Measurements from ENCODE around the gene ERCC8. TPM values are rescaled to one million over a fixed set of nuclear protein-coding genes. Genes with fewer than 3 reads are reported as not detected.

ERCC8 gene
- total and polyA plus RNA-seq, 2 of the 8 experiments (the other 6 are each of a cell fraction or from before 2014, with no cell fraction given), result 17.3 TPM

DNA sequence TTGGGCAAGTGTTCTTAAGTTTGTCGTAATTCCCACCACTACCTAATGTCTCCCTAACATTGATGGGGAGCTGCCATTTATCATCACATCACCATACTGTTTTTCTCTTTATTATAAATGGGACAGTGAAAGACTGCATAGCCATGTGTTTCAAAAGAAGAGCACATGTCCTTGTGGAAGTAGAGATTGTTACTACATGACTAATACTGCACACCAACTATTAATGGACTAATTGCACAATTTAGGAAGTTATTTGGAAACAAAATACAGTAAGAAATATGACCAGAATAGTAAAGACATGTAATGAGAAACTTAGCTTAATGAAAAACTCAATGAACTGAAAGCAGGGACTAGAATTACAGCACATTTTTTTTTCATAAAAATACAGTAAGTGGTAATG lies 88.8 kb downstream of the ERCC8 start:
- FAIRE-seq (no peak), DNase-seq (ENCODE audit: low read depth in 1 of 2, low spot score in 2 of 2) (no peak)
- H2BK120ac ChIP-seq (replicated peaks; ENCODE audit: low read depth, low read length), result no peak overlapping the region
- H3K27me3 ChIP-seq (replicated peaks in 1 of 4; ENCODE audit: control insufficient read depth in 3 of 4, extremely low read depth in 1 of 4, insufficient read depth in 3 of 4, low read length in 3 of 4), result no peaks in the 10 kb centered on the region
- H3K4ac ChIP-seq (replicated peaks; ENCODE audit: insufficient read length, low read depth, low read length), result no peak overlapping the region
- H3K9me3 ChIP-seq (ENCODE audit: insufficient read depth in 2 of 2, low read depth in 1 of 2, low read length in 1 of 2), result peaks cover 0 to 8% of the 10 kb centered on the region in 2 experiments; a peak in 1 of 4 replicates
- H2AFZ ChIP-seq (ENCODE audit: low read length), result no peak overlapping the region
- no peak overlapping the region for H2AK5ac ChIP-seq (ENCODE audit: low read depth, low read length)
- H3K36me3 ChIP-seq (ENCODE audit: control insufficient read depth in 2 of 4, insufficient read depth in 4 of 4, low read length in 3 of 4), result no peaks in the 10 kb centered on the region
- H3K23ac ChIP-seq (ENCODE audit: insufficient read length), result no peak overlapping the region
- H2BK12ac ChIP-seq (ENCODE audit: low read depth, low read length), result no peak overlapping the region
- H3K56ac ChIP-seq (replicated peaks; ENCODE audit: insufficient read length, low read depth, low read length), result no peak overlapping the region
- no peaks in the 10 kb centered on the region for H3K79me2 ChIP-seq (ENCODE audit: control insufficient read depth in 1 of 2, insufficient read depth in 2 of 2, low read length in 2 of 2)
- H2BK20ac ChIP-seq (ENCODE audit: low read length), result no peak overlapping the region
- H4K20me1 ChIP-seq (replicated peaks in 1 of 2; ENCODE audit: control insufficient read depth in 1 of 2, insufficient read depth in 2 of 2, low read length in 2 of 2), result no peaks in the 10 kb centered on the region
- H4K8ac ChIP-seq (ENCODE audit: extremely low read depth, insufficient read depth, low read length), result no peak overlapping the region
- H4K5ac ChIP-seq (ENCODE audit: insufficient read length, low read depth, low read length), result no peak overlapping the region
- H3K14ac ChIP-seq (ENCODE audit: insufficient read length), result no peak overlapping the region
- H3K18ac ChIP-seq (ENCODE audit: extremely low read depth, low read length), result no peak overlapping the region
- 96% methylated on average over 1 of the region's 1 CpG; no CpG with 5 or more reads in 1 of the 2 experiments for WGBS, 2 experiments (ENCODE audit: extremely low coverage in 1 of 2, insufficient coverage in 1 of 2, insufficient read length in 1 of 2, insufficient replicate concordance in 2 of 2, low coverage in 1 of 2, low lambda C conversion rate in 2 of 2, missing lambda C conversion rate in 1 of 2)
- TF ChIP-seq CTBP2 (IDR thresholded peaks at IDR 0.05; ENCODE audit: borderline replicate concordance, insufficient read depth, insufficient read length, low read length) (no peak), TEAD4 (IDR thresholded peaks at IDR 0.05; ENCODE audit: low read depth, low read length) (no peak)
- TF ChIP-seq, protein P1, sequence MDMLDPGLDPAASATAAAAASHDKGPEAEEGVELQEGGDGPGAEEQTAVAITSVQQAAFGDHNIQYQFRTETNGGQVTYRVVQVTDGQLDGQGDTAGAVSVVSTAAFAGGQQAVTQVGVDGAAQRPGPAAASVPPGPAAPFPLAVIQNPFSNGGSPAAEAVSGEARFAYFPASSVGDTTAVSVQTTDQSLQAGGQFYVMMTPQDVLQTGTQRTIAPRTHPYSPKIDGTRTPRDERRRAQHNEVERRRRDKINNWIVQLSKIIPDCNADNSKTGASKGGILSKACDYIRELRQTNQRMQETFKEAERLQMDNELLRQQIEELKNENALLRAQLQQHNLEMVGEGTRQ (IDR thresholded peaks at IDR 0.05; ENCODE audit: low read length), result no peak
- TF ChIP-seq, protein P2, sequence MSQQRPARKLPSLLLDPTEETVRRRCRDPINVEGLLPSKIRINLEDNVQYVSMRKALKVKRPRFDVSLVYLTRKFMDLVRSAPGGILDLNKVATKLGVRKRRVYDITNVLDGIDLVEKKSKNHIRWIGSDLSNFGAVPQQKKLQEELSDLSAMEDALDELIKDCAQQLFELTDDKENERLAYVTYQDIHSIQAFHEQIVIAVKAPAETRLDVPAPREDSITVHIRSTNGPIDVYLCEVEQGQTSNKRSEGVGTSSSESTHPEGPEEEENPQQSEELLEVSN (IDR thresholded peaks at IDR 0.05), result no peak
- no peak overlapping the region for H2BK15ac ChIP-seq (ENCODE audit: low read length)
- CTCF ChIA-PET (ENCODE audit: partially characterized antibody), result interaction anchor here (0.7 kb wide), 1 partner anchor 137 kb away, joined by 4 read pairs; no protein-coding TSS in a partner anchor
- H3K27ac ChIP-seq (ENCODE audit: low read depth, low read length), result no peak overlapping the region
- H3K4me1 ChIP-seq (replicated peaks in 1 of 4; ENCODE audit: control insufficient read depth in 3 of 4, insufficient read depth in 4 of 4, low read length in 3 of 4), result peaks cover 0 to 5% (median 0%) of the 10 kb centered on the region in 4 experiments; a peak in 2 of 7 replicates
- POLR2A ChIA-PET (ENCODE audit: partially characterized antibody), result interaction anchor here (1.8 kb wide), 1 partner anchor 12 kb away, joined by 4 read pairs; the partner anchor contains the start of gene ELOVL7
- no peak overlapping the region for H3K9ac ChIP-seq (replicated peaks in 1 of 4; ENCODE audit: extremely low read depth in 1 of 4, low read depth in 3 of 4, low read length in 3 of 4)
- no peak overlapping the region for H3K4me2 ChIP-seq (ENCODE audit: insufficient read depth in 1 of 2, low read depth in 2 of 2, low read length in 2 of 2)
- H3K23me2 ChIP-seq (ENCODE audit: low read depth, low read length), result no peaks in the 10 kb centered on the region
- H3K79me1 ChIP-seq (ENCODE audit: low read depth, low read length), result no peaks in the 10 kb centered on the region
- H2BK5ac ChIP-seq (ENCODE audit: low read depth, low read length), result no peak overlapping the region
- no peak overlapping the region for H3K4me3 ChIP-seq (ENCODE audit: extremely low read depth in 1 of 4, insufficient read depth in 2 of 4, low read depth in 3 of 4, low read length in 4 of 4)
- H4K91ac ChIP-seq (replicated peaks; ENCODE audit: insufficient read length, low read length), result no peak overlapping the region
